Measurements from ENCODE around the gene NCBP2.

The NCBP2 gene

DNA sequence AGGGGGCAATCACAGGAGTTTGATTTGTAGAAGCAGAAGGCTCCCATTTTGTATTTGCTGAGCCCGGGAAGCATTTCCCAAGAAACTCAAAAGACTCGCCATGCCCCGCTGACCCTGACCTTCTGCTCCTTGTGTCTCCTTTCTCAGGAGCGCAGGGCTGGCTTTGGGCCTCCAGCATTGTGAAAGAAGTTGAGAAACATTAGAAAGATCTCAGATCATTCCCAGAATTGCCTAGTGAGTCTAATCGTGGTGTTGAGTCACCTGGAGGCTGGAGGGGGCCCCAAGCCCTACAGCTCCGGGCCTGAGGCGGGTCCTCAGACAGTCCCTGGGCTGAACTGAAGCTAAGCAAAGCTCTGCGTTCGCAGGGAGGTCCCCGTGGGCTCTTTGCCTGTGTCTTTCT is 37.2 kb upstream of the NCBP2 start:
- Histone ChIP-seq H3K27me3 (ENCODE audit: control insufficient read depth, insufficient read depth, low read length) (no peaks in the 10 kb centered on the region), H3K27ac (ENCODE audit: low read depth, low read length) (no peak overlapping the region), H3K4me3 (ENCODE audit: low read depth, low read length) (no peak overlapping the region), H3K36me3 (ENCODE audit: control insufficient read depth, insufficient read depth, low read length) (no peaks in the 10 kb centered on the region), H3K9me3 (ENCODE audit: control insufficient read depth, insufficient read depth, low read length) (0 out of 2 replicates have a peak, but pooled peaks cover 5% of the 10 kb centered on the region), H3K4me1 (ENCODE audit: control insufficient read depth, insufficient read depth, low read length) (no peaks in the 10 kb centered on the region), H3K9ac (ENCODE audit: low read depth, low read length) (no peak overlapping the region)

DNA sequence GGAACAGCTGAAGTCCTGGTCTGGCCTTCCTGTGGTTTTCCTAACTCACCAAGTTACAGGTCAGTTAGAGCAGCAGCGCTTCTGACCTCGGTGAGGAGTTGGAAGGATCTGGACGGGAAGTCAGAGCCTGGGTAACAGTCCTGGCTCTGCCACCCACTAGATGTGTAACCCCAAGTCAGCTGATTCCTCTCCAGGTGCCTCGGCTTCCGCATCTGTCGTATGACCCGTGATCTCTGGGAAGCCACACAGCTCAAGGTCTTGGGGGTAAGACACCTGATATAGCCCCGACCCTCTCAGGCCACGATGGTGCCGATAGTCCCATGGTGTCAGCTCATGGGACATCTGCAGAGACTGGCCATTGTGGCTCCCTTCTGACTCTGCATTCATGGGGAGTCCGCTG is 34.6 kb upstream of the NCBP2 start:
- no peaks in the 10 kb centered on the region; the same call in 1 of the 2 replicates for H3K9me3 ChIP-seq (ENCODE audit: control insufficient read depth, insufficient read depth, low read length)
- H3K9ac ChIP-seq (ENCODE audit: low read depth, low read length), result no peak overlapping the region
- H3K4me3 ChIP-seq (ENCODE audit: low read depth, low read length), result no peak overlapping the region
- H3K27me3 ChIP-seq (ENCODE audit: control insufficient read depth, insufficient read depth, low read length), result no peaks in the 10 kb centered on the region
- no peaks in the 10 kb centered on the region for H3K4me1 ChIP-seq (ENCODE audit: control insufficient read depth, insufficient read depth, low read length)
- no peak overlapping the region for H3K27ac ChIP-seq (ENCODE audit: low read depth, low read length)
- no peaks in the 10 kb centered on the region for H3K36me3 ChIP-seq (ENCODE audit: control insufficient read depth, insufficient read depth, low read length)

DNA sequence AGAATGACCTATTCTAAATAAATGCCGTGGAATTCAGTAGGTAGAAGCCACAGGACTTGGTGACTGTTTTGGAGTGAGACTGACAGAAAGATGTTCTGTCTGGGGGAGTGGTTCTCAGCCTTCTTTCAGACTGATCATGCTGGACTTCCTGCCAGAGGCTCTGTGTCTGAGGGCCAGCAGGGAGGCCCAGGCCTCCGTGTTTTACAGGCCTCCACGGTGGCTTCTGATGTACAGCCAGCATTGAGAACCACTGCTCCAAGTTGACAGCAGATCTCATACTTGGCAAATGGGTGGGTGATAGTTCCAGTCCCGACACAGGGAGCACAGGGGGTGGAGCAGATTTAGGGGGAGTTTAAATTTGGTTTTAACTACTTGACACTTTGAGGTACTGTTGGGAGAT is 33.0 kb upstream of the NCBP2 start:
- Histone ChIP-seq H3K9me3 (ENCODE audit: control insufficient read depth, insufficient read depth, low read length) (peaks cover 4% of the 10 kb centered on the region; the same call in 1 of the 2 replicates), H3K4me3 (ENCODE audit: low read depth, low read length) (no peak overlapping the region), H3K4me1 (ENCODE audit: control insufficient read depth, insufficient read depth, low read length) (no peaks in the 10 kb centered on the region), H3K27me3 (ENCODE audit: control insufficient read depth, insufficient read depth, low read length) (peaks cover 13% of the 10 kb centered on the region), H3K9ac (ENCODE audit: low read depth, low read length) (no peak overlapping the region), H3K27ac (ENCODE audit: low read depth, low read length) (no peak overlapping the region), H3K36me3 (ENCODE audit: control insufficient read depth, insufficient read depth, low read length) (no peaks in the 10 kb centered on the region)

DNA sequence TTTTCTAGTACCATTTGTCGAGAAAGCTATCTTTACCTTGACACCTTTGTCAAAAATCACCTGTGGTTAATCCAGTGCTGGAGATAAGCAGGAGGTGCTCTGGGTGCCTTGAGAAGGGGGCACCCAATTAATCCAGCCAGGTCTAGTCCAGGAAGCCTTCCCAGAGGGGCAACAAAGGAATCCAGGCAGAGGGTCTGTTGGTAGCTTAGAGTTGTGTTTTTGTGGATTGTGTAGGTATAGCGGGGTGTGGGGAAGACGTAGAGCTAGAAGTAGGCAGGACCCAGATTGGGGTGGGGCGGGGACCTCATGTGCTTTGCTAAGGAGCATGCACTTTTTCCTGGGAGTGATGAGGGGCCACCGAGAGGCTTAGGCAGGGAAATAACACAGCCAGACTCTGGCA is 32.3 kb upstream of the NCBP2 start:
- no peaks in the 10 kb centered on the region for H3K36me3 ChIP-seq (ENCODE audit: control insufficient read depth, insufficient read depth, low read length)
- H3K4me1 ChIP-seq (ENCODE audit: control insufficient read depth, insufficient read depth, low read length), result no peaks in the 10 kb centered on the region
- H3K9me3 ChIP-seq (ENCODE audit: control insufficient read depth, insufficient read depth, low read length), result peaks cover 4% of the 10 kb centered on the region; the same call in 1 of the 2 replicates

DNA sequence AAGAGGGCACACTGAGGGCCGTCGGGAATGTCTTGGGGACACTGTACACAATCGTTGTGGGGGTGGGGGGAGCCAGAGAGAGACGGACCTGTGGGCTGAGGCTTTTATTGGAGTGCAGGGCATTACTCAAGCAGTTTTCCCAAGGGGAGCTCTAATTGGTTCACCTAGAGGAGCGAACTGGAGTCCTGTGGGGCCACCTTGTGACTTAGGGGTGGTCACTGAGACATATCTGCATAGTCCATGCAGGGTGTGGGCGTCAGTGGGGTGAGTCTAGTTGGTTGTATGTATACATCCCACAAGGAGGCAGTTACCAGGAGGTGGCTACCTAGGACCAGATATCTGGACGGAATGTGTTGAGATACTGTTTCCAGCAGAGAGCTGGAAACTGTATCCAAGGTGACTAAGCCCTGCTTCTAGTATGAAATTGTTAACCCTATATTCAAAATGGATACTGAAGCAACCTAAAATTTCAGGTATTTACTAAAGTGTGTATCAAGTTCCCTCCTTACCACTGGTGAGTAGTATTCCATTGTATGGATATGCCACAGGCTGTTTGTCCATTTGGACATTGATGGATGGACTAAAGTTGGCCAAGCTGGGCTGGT is 28.9 kb upstream of the NCBP2 start:
- Histone ChIP-seq H3K4me3 (ENCODE audit: low read depth, low read length) (no peak overlapping the region), H3K27me3 (ENCODE audit: control insufficient read depth, insufficient read depth, low read length) (peaks cover 54% of the 10 kb centered on the region), H3K27ac (ENCODE audit: low read depth, low read length) (no peak overlapping the region), H3K36me3 (ENCODE audit: control insufficient read depth, insufficient read depth, low read length) (no peaks in the 10 kb centered on the region), H3K9ac (ENCODE audit: low read depth, low read length) (no peak overlapping the region), H3K9me3 (ENCODE audit: control insufficient read depth, insufficient read depth, low read length) (peaks cover 4% of the 10 kb centered on the region; the same call in 1 of the 2 replicates), H3K4me1 (ENCODE audit: control insufficient read depth, insufficient read depth, low read length) (no peaks in the 10 kb centered on the region; the same call in 1 of the 2 replicates)

More for the DNA sequence above, 32.3 kb upstream of the NCBP2 start:
- no peak overlapping the region for H3K27ac ChIP-seq (ENCODE audit: low read depth, low read length)
- H3K9ac ChIP-seq (ENCODE audit: low read depth, low read length), result no peak overlapping the region
- no peak overlapping the region for H3K4me3 ChIP-seq (ENCODE audit: low read depth, low read length)
- peaks cover 20% of the 10 kb centered on the region for H3K27me3 ChIP-seq (ENCODE audit: control insufficient read depth, insufficient read depth, low read length)

DNA sequence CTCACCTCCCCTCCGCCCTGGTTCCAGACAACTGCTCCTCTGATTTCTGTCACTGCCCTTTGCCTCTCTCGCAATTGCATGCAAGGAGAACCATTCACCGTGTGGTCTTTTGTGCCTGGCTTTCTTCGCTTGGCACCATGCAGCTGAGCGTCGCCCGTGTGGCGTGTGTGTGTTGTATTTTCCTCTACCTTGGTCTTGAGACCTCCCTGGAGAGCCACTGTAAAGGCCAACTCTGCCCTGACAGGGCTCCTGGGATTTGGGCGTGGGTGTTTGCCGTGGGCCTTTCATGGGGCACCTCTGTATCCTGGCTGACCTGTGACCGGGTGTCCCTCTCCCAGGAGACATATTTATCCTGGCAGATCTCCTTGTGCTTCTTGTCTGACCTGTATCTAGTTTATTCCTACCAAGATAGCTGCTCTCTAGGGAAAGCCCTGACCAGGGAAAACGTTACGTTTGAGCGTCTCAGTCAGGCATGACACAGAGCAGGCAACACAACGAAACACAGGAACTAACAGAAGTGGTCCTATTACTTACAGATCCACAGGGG is 28.3 kb upstream of the NCBP2 start:
- H3K27ac ChIP-seq (ENCODE audit: low read depth, low read length), result no peak overlapping the region
- no peaks in the 10 kb centered on the region; the same call in 1 of the 2 replicates for H3K4me1 ChIP-seq (ENCODE audit: control insufficient read depth, insufficient read depth, low read length)
- H3K9ac ChIP-seq (ENCODE audit: low read depth, low read length), result no peak overlapping the region
- peaks cover 4% of the 10 kb centered on the region; the same call in 1 of the 2 replicates for H3K9me3 ChIP-seq (ENCODE audit: control insufficient read depth, insufficient read depth, low read length)
- no peak overlapping the region for H3K4me3 ChIP-seq (ENCODE audit: low read depth, low read length)
- H3K36me3 ChIP-seq (ENCODE audit: control insufficient read depth, insufficient read depth, low read length), result no peaks in the 10 kb centered on the region
- H3K27me3 ChIP-seq (ENCODE audit: control insufficient read depth, insufficient read depth, low read length), result peaks cover 60% of the 10 kb centered on the region

DNA sequence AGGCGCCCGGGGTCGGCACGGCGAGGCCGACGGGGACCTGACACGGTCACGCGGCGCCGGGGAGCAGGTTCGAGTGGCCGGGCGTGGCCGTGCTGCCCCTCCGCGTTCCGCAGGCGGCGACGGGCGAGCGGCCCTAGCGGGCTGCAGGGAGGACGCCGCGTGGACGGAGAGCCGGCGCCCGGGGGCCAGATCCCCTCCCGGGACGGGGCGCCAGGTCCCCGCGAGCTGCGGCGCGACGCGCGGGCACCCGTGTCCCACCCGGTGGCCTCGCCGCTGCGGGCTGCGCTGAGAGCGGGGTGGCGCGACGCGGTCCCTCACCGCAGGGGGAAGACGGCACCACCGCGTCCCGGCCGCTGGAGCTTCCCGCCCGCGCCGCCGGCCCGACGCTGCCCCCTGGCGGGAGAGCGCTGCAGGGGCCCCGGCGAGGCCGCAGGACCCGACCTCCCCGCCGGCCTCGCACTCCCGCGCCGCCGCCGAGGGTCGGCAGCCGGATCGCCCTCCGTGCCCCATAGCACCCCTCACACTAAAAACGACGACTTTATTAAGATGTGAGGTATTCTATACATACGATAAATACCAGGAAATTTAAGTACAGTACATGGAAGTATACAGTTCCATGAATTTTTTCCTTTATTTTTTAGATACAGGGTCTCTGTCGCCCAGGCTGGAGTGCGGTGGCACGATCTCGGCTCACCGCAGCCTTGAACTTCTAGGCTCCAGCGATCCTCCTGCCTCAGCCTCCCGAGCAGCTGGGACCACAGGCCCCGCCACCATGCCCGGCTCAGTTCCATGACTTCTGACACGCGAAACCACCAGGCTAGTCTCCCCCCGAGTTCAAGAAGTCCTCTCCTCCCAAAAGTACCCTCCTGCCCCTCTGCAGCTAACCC is 27.6 kb upstream of the NCBP2 start:
- H3K9me3 ChIP-seq (ENCODE audit: control insufficient read depth, insufficient read depth, low read length), result peaks cover 4% of the 10 kb centered on the region; the same call in 1 of the 2 replicates
- peak overlapping the region; percentile 62; the same call in 1 of the 2 replicates for H3K4me3 ChIP-seq (ENCODE audit: low read depth, low read length)
- H3K27ac ChIP-seq (ENCODE audit: low read depth, low read length), result no peak overlapping the region
- no peak overlapping the region for H3K9ac ChIP-seq (ENCODE audit: low read depth, low read length)
- H3K27me3 ChIP-seq (ENCODE audit: control insufficient read depth, insufficient read depth, low read length), result peaks cover 67% of the 10 kb centered on the region
- no peaks in the 10 kb centered on the region; the same call in 1 of the 2 replicates for H3K4me1 ChIP-seq (ENCODE audit: control insufficient read depth, insufficient read depth, low read length)
- H3K36me3 ChIP-seq (ENCODE audit: control insufficient read depth, insufficient read depth, low read length), result no peaks in the 10 kb centered on the region

DNA sequence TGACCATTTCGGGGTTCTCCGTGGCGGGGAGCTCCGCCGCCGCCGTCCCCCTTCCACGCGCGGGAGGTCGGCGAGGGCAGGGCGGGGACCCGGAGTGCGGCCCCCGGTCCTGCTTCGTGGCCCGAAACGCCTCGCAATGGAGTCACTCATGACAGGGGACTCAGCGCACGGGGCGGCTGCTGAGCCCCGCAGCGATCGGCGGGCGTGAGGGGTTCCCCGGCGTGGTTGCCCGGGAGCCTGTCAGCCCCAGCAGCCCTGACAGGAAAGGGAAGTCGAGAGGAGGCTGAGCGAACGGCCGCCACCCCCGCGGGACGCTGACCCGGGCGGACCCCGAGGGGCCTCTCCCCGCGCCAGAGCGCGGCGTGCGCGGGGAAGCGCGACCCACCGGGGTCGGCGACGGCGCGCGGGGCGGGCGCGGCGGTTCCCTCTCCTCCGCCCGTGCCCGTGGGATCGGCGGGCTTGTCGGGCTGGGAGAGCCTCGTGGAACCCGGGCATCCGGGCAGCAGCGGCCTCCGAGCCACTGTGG is 26.9 kb upstream of the NCBP2 start:
- H3K4me1 ChIP-seq (ENCODE audit: control insufficient read depth, insufficient read depth, low read length), result no peaks in the 10 kb centered on the region; the same call in 1 of the 2 replicates
- H3K9ac ChIP-seq (ENCODE audit: low read depth, low read length), result no peak overlapping the region
- no peaks in the 10 kb centered on the region for H3K36me3 ChIP-seq (ENCODE audit: control insufficient read depth, insufficient read depth, low read length)
- peak overlapping the region; percentile 62 for H3K4me3 ChIP-seq (ENCODE audit: low read depth, low read length)
- peaks cover 70% of the 10 kb centered on the region for H3K27me3 ChIP-seq (ENCODE audit: control insufficient read depth, insufficient read depth, low read length)
- H3K9me3 ChIP-seq (ENCODE audit: control insufficient read depth, insufficient read depth, low read length), result peaks cover 4% of the 10 kb centered on the region; the same call in 1 of the 2 replicates
- H3K27ac ChIP-seq (ENCODE audit: low read depth, low read length), result no peak overlapping the region

DNA sequence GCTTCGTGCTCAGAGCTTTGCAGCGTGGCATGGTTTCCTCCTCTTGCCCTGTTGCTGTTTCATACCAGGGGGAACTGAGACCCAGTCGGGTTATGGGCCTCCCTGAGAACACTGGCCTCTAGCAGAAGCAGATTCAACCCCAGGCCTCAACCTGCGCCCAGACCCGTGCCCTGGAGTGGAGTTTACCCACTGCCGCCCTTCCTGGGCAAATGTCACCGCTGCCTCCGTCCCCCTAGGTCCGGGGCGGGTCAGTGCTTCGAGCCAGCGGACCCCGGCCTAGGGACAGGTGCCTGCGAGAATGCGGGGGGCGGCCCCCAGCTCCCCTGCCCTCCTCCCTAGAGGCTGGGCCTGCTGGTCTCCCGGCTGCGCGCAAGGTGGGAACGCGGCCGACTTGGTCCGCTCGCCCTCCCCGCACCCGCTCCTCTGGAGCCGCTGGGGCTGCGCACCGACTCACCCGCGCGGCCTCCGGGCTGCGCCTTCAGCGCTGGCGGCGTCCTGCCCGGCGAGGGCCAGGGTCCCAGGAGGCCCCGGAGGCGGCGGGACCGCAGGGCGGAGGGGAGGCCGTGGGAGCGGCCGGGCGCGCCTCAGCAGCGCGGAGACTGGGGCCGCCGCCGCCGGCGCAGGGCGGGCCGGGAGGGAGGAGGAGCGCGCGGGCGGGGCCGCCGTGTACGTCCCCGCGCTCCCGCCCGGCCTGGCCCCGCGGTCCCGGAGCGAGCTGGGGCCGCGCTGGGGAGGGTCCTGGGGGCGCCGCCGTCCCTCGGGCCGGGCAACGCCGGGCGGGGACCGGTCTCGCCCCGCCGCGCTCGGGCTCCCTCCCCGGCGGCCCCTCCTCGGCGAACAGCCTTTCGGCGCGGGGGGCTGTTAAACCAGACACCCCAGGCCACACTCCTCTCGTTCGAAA is 26.2 kb upstream of the NCBP2 start, which contains the start of gene PIGZ:
TSS of gene PIGZ (minus strand) at position 601 of the 901 bp plus-strand sequence. CDS start 16,802 bp downstream, outside the sequence.
- Histone ChIP-seq H3K4me3 (ENCODE audit: low read depth, low read length) (peak within 1 kb of the TSS; percentile 62), H3K27ac (ENCODE audit: low read depth, low read length) (no peak within 1 kb of the TSS), H3K9ac (ENCODE audit: low read depth, low read length) (no peak within 1 kb of the TSS), H3K4me1 (ENCODE audit: control insufficient read depth, insufficient read depth, low read length) (no peaks in the 10 kb centered on the region; the same call in 1 of the 2 replicates), H3K27me3 (ENCODE audit: control insufficient read depth, insufficient read depth, low read length) (peaks cover 72% of the 10 kb centered on the region), H3K36me3 (ENCODE audit: control insufficient read depth, insufficient read depth, low read length) (no peaks in the 10 kb centered on the region), H3K9me3 (ENCODE audit: control insufficient read depth, insufficient read depth, low read length) (peaks cover 4% of the 10 kb centered on the region; the same call in 1 of the 2 replicates)

Data from HUES48 (cell line).